Loucy (cell line): ENCODE measurements around the gene FBRS.
"Not testable (repeated sequence)": the region's sequence is repeated elsewhere in the genome, so short reads cannot be mapped to it uniquely, and the experiment has no call there.

Experiments used
- H2AFZ ChIP-seq: fragments of 200-600 bp; sonication (generic); 2 replicates; pipeline ENCODE4 v1.6.0; 2016; ENCODE audit warnings: antibody characterized with exemption, mild to moderate bottlenecking, low read length, moderate library complexity
- H3F3A ChIP-seq: fragments of 200-600 bp; 2 replicates; pipeline ENCODE4 v1.6.0; 2016; ENCODE audit warnings: antibody characterized with exemption, low read depth, mild to moderate bottlenecking
- H3K27me3 ChIP-seq: fragments of 200-600 bp; sonication (generic); 2 replicates; pipeline ENCODE4 v1.6.1; 2014; ENCODE audit warnings: low read length, mild to moderate bottlenecking; ENCODE audit not compliant: insufficient read depth, poor library complexity, severe bottlenecking
- H3K36me3 ChIP-seq: fragments of 200-600 bp; sonication (generic); 2 replicates; pipeline ENCODE4 v1.6.1; 2016; ENCODE audit warnings: low read length; ENCODE audit not compliant: insufficient read depth
- H3K4me1 ChIP-seq: fragments of 200-600 bp; sonication (generic); 2 replicates; pipeline ENCODE4 v1.5.1; 2014; ENCODE audit warnings: low read length, mild to moderate bottlenecking; ENCODE audit not compliant: insufficient read depth, poor library complexity, severe bottlenecking
- H3K4me2 ChIP-seq: fragments of 200-600 bp; sonication (generic); 2 replicates; pipeline ENCODE4 v1.6.0; 2014; ENCODE audit warnings: antibody characterized with exemption, low read length, low read depth, mild to moderate bottlenecking; ENCODE audit not compliant: poor library complexity, severe bottlenecking
- H3K4me3 ChIP-seq: fragments of 200-600 bp; sonication (generic); 2 replicates; pipeline ENCODE4 v1.5.1; 2014; ENCODE audit warnings: low read length, mild to moderate bottlenecking, mixed read lengths; ENCODE audit not compliant: poor library complexity, severe bottlenecking
- H3K79me2 ChIP-seq: fragments of 200-600 bp; sonication (generic); 2 replicates; pipeline ENCODE4 v1.6.1; 2014; ENCODE audit warnings: low read length; ENCODE audit not compliant: insufficient read depth
- H3K9ac ChIP-seq: fragments of 200-600 bp; sonication (generic); 2 replicates; pipeline ENCODE4 v1.6.0; 2014; ENCODE audit warnings: mild to moderate bottlenecking, low read depth, low read length, moderate library complexity; ENCODE audit not compliant: poor library complexity, severe bottlenecking
- H3K9me2 ChIP-seq: fragments of 200-600 bp; sonication (generic); replicated peaks from 2 replicates; pipeline ENCODE4 v1.6.1; 2016; ENCODE audit warnings: low read depth, low read length, mixed read lengths
- H3K9me3 ChIP-seq: fragments of 200-600 bp; sonication (generic); 2 replicates; pipeline ENCODE4 v1.6.1; 2014; ENCODE audit warnings: mild to moderate bottlenecking, antibody characterized with exemption, low read length, low read depth; ENCODE audit not compliant: insufficient read depth
- H4K20me1 ChIP-seq: fragments of 200-600 bp; sonication (generic); 2 replicates; pipeline ENCODE4 v1.6.0; 2014; ENCODE audit warnings: antibody characterized with exemption, low read length, mild to moderate bottlenecking; ENCODE audit not compliant: insufficient read depth, poor library complexity, severe bottlenecking
- CTCF ChIP-seq: fragments of 200-600 bp; sonication (generic); conservative IDR thresholded peaks from 2 replicates; pipeline ENCODE4 v1.5.1; 2014; ENCODE audit warnings: mild to moderate bottlenecking, antibody characterized with exemption, low read length
- EZH2phosphoT487 ChIP-seq: fragments of 200-600 bp; IDR thresholded peaks from 2 replicates; pipeline ENCODE4 v1.6.1; 2018; ENCODE audit warnings: antibody characterized with exemption, mild to moderate bottlenecking, moderate library complexity, borderline replicate concordance

Gene FBRS

GRCh38 chr16:30623536-30624283, 34.5 kb upstream of the FBRS start:
- H2AFZ ChIP-seq: no peak overlapping the region

DNA sequence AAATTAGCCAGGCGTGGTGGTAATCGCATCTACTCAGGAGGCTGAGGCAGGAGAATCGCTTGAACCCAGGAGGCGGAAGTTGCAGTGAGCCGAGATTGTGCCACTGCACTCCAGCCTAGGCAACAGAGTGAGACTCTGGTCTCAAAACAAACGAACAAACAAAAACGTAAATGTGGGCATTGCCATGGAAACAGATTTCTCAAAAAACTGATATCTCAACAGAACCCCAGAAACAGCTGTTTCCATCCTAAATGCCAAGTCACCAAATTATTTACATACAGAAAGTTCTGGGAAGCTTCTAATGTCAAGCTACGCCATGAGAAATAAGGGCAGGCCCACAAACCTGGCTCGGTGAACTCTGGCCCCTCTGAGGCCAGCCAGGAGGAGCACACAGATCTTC, 32.0 kb upstream of the FBRS start:
- Histone ChIP-seq H3K4me3 (no peak overlapping the region), H3K9me3 (no peaks in the 10 kb centered on the region), H3K27me3 (no peaks in the 10 kb centered on the region), H3K36me3 (no peaks in the 10 kb centered on the region), H3K9ac (no peak overlapping the region), H3K9me2 (no peaks in the 10 kb centered on the region), H3K4me1 (no peaks in the 10 kb centered on the region), H3K79me2 (no peaks in the 10 kb centered on the region), H4K20me1 (no peaks in the 10 kb centered on the region), H2AFZ (no peak overlapping the region), H3F3A (no peaks in the 10 kb centered on the region), H3K4me2 (no peak overlapping the region)
- TF ChIP-seq CTCF (no peak), EZH2phosphoT487 (no peak)

More at GRCh38 chr16:30623536-30624283, 34.5 kb upstream of the FBRS start:
- Histone ChIP-seq H3K4me1 (no peaks in the 10 kb centered on the region), H3K79me2 (no peaks in the 10 kb centered on the region), H3K9me3 (no peaks in the 10 kb centered on the region), H3K36me3 (no peaks in the 10 kb centered on the region), H3K4me2 (no peak overlapping the region), H3F3A (no peaks in the 10 kb centered on the region), H3K27me3 (no peaks in the 10 kb centered on the region), H3K9me2 (no peaks in the 10 kb centered on the region), H3K4me3 (no peak overlapping the region), H4K20me1 (no peaks in the 10 kb centered on the region), H3K9ac (no peak overlapping the region)
- TF ChIP-seq EZH2phosphoT487 (no peak), CTCF (no peak)

DNA sequence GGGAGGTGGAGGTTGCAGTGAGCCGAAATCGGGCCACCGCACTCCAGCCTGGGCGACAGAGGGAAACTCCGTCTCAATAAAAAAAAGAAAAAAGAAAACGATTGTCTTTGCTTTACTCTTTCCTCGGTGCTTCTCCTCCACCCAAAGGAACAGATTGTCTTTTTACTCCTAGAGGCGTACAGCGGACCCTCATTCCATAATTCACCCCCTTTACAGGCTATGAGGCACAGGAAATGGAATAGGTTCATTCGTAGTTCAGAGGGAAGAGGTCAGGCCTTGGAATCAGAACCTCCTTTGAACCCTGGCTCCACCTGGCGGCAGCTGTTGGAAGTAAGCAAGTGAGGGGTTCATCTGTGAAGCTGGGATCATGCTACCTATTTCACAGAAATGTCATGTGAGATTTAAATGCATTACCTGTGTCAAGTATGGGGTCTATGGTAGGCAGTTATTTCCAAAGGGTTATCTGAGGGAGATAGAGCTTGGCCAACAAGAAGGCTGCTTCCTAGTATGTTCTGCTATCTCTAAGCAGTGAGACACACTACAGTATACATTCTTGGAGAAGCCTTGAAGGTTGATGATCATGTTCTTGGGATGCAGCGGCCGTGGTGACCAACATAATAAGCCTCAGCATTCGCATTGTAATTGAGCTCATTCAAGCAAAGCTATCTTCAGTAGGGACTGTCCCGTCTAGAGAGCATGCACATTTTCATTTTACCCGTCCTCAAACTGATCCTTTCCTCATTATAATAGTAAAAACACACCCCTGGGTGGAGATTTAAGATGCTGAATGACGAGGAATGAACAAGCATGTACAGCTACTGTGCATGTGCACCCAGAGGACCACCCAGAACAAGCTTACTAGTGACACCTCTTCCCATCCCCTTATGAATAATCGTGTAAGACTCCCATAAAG, 29.3 kb upstream of the FBRS start:
- peak overlapping the region; percentile 77; the same call in 1 of the 2 replicates for H2AFZ ChIP-seq
- H3K4me3 ChIP-seq: peak overlapping the region; percentile 25
- H3K9ac ChIP-seq: no peak overlapping the region
- TF ChIP-seq CTCF: peak; percentile 93
- TF ChIP-seq EZH2phosphoT487: no peak
- H4K20me1 ChIP-seq: no peaks in the 10 kb centered on the region
- no peaks in the 10 kb centered on the region for H3K9me2 ChIP-seq
- H3K4me2 ChIP-seq: peak overlapping the region; percentile 55
- H3K36me3 ChIP-seq: no peaks in the 10 kb centered on the region
- H3K4me1 ChIP-seq: peaks cover 3% of the 10 kb centered on the region
- H3K9me3 ChIP-seq: no peaks in the 10 kb centered on the region
- no peaks in the 10 kb centered on the region for H3K79me2 ChIP-seq
- H3F3A ChIP-seq: no peaks in the 10 kb centered on the region
- H3K27me3 ChIP-seq: no peaks in the 10 kb centered on the region

DNA sequence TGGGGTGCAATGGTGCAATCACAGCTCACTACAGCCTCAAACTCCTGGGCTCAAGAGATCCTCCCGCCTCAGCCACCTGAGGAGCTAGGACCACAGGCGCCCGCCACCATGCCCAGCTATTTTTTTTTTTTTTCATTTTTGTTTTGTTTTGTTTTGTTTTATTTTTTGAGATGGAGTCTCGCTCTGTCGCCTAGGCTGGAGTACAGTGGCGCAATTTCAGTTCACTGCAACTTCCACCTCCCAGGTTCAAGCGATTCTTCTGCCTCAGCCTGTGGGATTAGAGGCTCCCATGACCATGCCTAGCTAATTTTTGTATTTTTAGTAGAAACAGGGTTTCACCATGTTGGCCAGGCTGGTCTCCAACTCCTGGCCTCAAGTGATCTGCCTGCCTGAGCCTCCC, 25.8 kb upstream of the FBRS start:
- not testable (repeated sequence) for H3K9me2 ChIP-seq, H3K27me3 ChIP-seq, H3K4me3 ChIP-seq, H3F3A ChIP-seq, H3K36me3 ChIP-seq, H3K4me1 ChIP-seq, H2AFZ ChIP-seq, H3K4me2 ChIP-seq, H4K20me1 ChIP-seq, H3K9me3 ChIP-seq, H3K9ac ChIP-seq
- peaks cover 22% of the 10 kb centered on the region for H3K79me2 ChIP-seq
